K562 (cell line): ENCODE results near the gene SHISA5. TPM values are rescaled to one million over a fixed set of nuclear protein-coding genes. Genes with fewer than 3 reads are reported as not detected.

ENCODE experiments used
- ATAC-seq: fragments of 200-7000 bp; cut with Tn5 transposase; 3 replicates; pipeline ENCODE4 v1.9.1; 2020; ENCODE audit warnings: moderate library complexity
- Bru-seq: library from RNA; stranded (reverse); fragments of 400-500 nt; gene quantifications from one replicate; lab custom pipeline; 2021; lab: Mats Ljungman, UMichigan
- BruChase-seq, 2 experiments: library from RNA; stranded (reverse); fragments of 400-500 nt; gene quantifications; one replicate each; lab custom pipeline; 2021; lab: Mats Ljungman, UMichigan
- BruUV-seq: library from RNA; stranded (reverse); fragments of 400-500 nt; replicated peaks from 2 replicates; lab custom pipeline; 2021; lab: Mats Ljungman, UMichigan
- CTCF ChIA-PET: fragments of 300-600 bp; formaldehyde crosslinking; extraction: SDS; loops from one replicate; lab custom pipeline; 2021; ENCODE audit warnings: low intra/inter-chr PET ratio; lab: Yijun Ruan, JAX
- POLR2A ChIA-PET: fragments of 300-600, 350-650 bp; sonication (Branson Sonifier 250); formaldehyde crosslinking; extraction: SDS; loops from one replicate; lab custom pipeline; 2021; ENCODE audit warnings: antibody characterized with exemption, inconsistent platforms; lab: Yijun Ruan, JAX
- DNase-seq, 4 experiments: peaks; one replicate each; pipeline versions ENCODE4 v3.0.0 to v3.0.0-alpha.2; 2011 to 2018; ENCODE audit warnings: low spot score in 3 of 4, mixed read lengths in 3 of 4; ENCODE audit errors: extremely low read depth in 1 of 4
- FAIRE-seq: peaks from 2 replicates; lab custom pipeline; 2011; peaks lifted over from hg19 to GRCh38; lab: Jason Lieb, UNC
- H2AFZ ChIP-seq: 2 replicates; pipeline ENCODE4 v1.6.0; 2011; ENCODE audit warnings: low read depth, low read length, control low read depth, inconsistent platforms
- H3K27ac ChIP-seq: fragments of 200-600 bp; 3 replicates; pipeline ENCODE4 v1.8.0; 2011; ENCODE audit warnings: low read depth, mild to moderate bottlenecking, control low read depth, inconsistent platforms, low read length, moderate library complexity, mixed read lengths; ENCODE audit errors: extremely low read depth
- H3K27me3 ChIP-seq, 2 experiments: fragments of 300-600 bp in 1 of 2; 2 replicates in 1 of 2; 3 replicates in 1 of 2; pipeline versions ENCODE4 v1.6.0 to v1.8.0; 2011; ENCODE audit warnings: inconsistent platforms in 2 of 2, low read length in 2 of 2, mild to moderate bottlenecking in 1 of 2, mixed read lengths in 1 of 2, moderate library complexity in 1 of 2; ENCODE audit not compliant: control insufficient read depth in 2 of 2, insufficient read depth in 2 of 2
- H3K36me3 ChIP-seq: fragments of 300-600 bp; 3 replicates; pipeline ENCODE4 v1.8.0; 2011; ENCODE audit warnings: mild to moderate bottlenecking, low read length, inconsistent platforms; ENCODE audit not compliant: control insufficient read depth, insufficient read depth
- H3K4me1 ChIP-seq, 2 experiments: fragments of 200-600 bp in 1 of 2; replicated peaks in 1 of 2; 2 replicates in 1 of 2; 3 replicates in 1 of 2; pipeline versions ENCODE4 v1.5.1 to v1.8.0; 2011; ENCODE audit warnings: inconsistent platforms in 2 of 2, low read length in 2 of 2, mild to moderate bottlenecking in 1 of 2, mixed read lengths in 1 of 2, moderate library complexity in 1 of 2; ENCODE audit not compliant: control insufficient read depth in 2 of 2, insufficient read depth in 2 of 2
- H3K4me2 ChIP-seq: 2 replicates; pipeline ENCODE4 v1.6.1; 2011; ENCODE audit warnings: low read length, control low read depth, inconsistent platforms, mixed read lengths; ENCODE audit not compliant: insufficient read depth
- H3K4me3 ChIP-seq: fragments of 200-600 bp; sonication (generic), shearing (Covaris generic); 2 replicates; pipeline ENCODE4 v1.5.1; 2016; ENCODE audit warnings: control low read depth, inconsistent platforms
- H3K79me2 ChIP-seq: fragments of 200-600 bp; 3 replicates; pipeline ENCODE4 v1.8.0; 2011; ENCODE audit warnings: low read length, inconsistent platforms; ENCODE audit not compliant: control insufficient read depth, insufficient read depth
- H3K9ac ChIP-seq, 2 experiments: 2 replicates each; pipeline versions ENCODE4 v1.6.0 to v1.6.1; 2011; ENCODE audit warnings: low read depth in 2 of 2, low read length in 2 of 2, control low read depth in 1 of 2, inconsistent platforms in 1 of 2, mild to moderate bottlenecking in 1 of 2, mixed read lengths in 1 of 2; ENCODE audit not compliant: insufficient read depth in 1 of 2
- H3K9me1 ChIP-seq: one replicate; pipeline ENCODE4 v1.6.0; 2011; ENCODE audit warnings: inconsistent platforms, mild to moderate bottlenecking, low read length, moderate library complexity; ENCODE audit not compliant: control insufficient read depth, insufficient read depth
- H3K9me3 ChIP-seq: replicated peaks from 2 replicates; pipeline ENCODE4 v1.5.1; 2011; ENCODE audit warnings: low read depth, low read length, inconsistent platforms; ENCODE audit not compliant: control insufficient read depth, insufficient read depth
- H4K20me1 ChIP-seq: replicated peaks from 2 replicates; pipeline ENCODE4 v1.6.1; 2011; ENCODE audit warnings: low read length, inconsistent platforms, mixed read lengths; ENCODE audit not compliant: control insufficient read depth, insufficient read depth
- GMEB1 ChIP-seq: fragments of 250-450 bp; sonication (Bioruptor Pico); IDR thresholded peaks from 2 replicates; pipeline ENCODE4 v1.4.0; 2020; ENCODE audit warnings: mild to moderate bottlenecking
- MAFF ChIP-seq: IDR thresholded peaks from 2 replicates; pipeline ENCODE4 v1.6.1; 2012; ENCODE audit warnings: low read length, improper control_type of control experiment
- NRF1 ChIP-seq, 2 experiments: fragments of 450-650 bp; IDR thresholded peaks in 1 of 2; conservative IDR thresholded peaks in 1 of 2; 2 replicates each; pipeline ENCODE4 v1.6.1; 2014; ENCODE audit warnings: mild to moderate bottlenecking in 2 of 2
- RBFOX2 ChIP-seq: fragments of 200-400 bp; formaldehyde crosslinking; IDR thresholded peaks from 2 replicates; pipeline ENCODE4 v1.6.1; 2017; ENCODE audit warnings: low read depth, mild to moderate bottlenecking, low read length, moderate library complexity
- ZBTB5 ChIP-seq: fragments of 450-650 bp; IDR thresholded peaks from 2 replicates; pipeline ENCODE4 v1.6.1; 2017; ENCODE audit warnings: antibody characterized with exemption
- WGBS: fragments of 100-300 bp; shearing (Covaris generic); methylation state at CpG from one replicate; pipeline ENCODE4 v1.1.6; 2016; ENCODE audit warnings: low coverage, mixed read lengths; ENCODE audit not compliant: insufficient coverage; ENCODE audit errors: missing lambda C conversion rate; 5-methylcytosine and 5-hydroxymethylcytosine counted together
- in situ Hi-C: fragments of 300-500 bp; cut with MboI; formaldehyde crosslinking; loops from 4 replicates; pipeline ENCODE4 v1.15.0; 2018; ENCODE audit warnings: inconsistent platforms, mixed read lengths
- intact Hi-C: fragments of 100-400 bp; cut with micrococcal nuclease; formaldehyde crosslinking; loops from 2 replicates; pipeline ENCODE4 v1.14.2; 2022
- long read RNA-seq, 3 experiments: library from polyadenylated mRNA in 2 of 3; library from RNA in 1 of 3; unstranded in 2 of 3; stranded (forward) in 1 of 3; transcript quantifications; one replicate each; pipeline ENCODE4 v2.0.0, GENCODE V29; 2019 to 2022
- polyA minus RNA-seq, 3 experiments: library from RNA; depleted of rRNA, polyadenylated mRNA; stranded (reverse); fragments of >200 nt; gene quantifications; 2 replicates each; pipeline ENCODE4 v1.2.3, GENCODE V29; 2011
- polyA plus RNA-seq, 8 experiments: library from polyadenylated mRNA; depleted of rRNA in 4 of 8; stranded (reverse) in 5 of 8; unstranded in 3 of 8; fragments of >200 nt; fragmentation: Nextera tagmentation in 2 of 8; fragmentation: Illumina TruSeq in 1 of 8; extraction: Ambion mirVana in 2 of 8; extraction: Trizol in 1 of 8; gene quantifications; 2 replicates each; pipeline versions ENCODE4 v1.2.1 to v1.2.3, GENCODE V29; 2011 to 2014; ENCODE audit warnings: inconsistent platforms in 1 of 8, missing spikeins in 1 of 8
- total RNA-seq, 7 experiments: library from RNA; depleted of rRNA in 6 of 7; stranded (reverse); fragments of >200 nt in 6 of 7; fragmentation: Illumina TruSeq in 2 of 7; extraction: Trizol in 2 of 7; gene quantifications; 2 replicates each; pipeline versions ENCODE4 v1.2.1 to v1.2.3, GENCODE V29; 2011 to 2021; ENCODE audit warnings: low replicate concordance in 1 of 7

Gene SHISA5
- 19.3 and 51.6 TPM in 2 replicates for total RNA-seq (2011; cell fraction: chromatin; rRNA removed; ENCODE audit: low replicate concordance)
- 59.0 and 75.2 TPM in 2 replicates for total RNA-seq (2011; cell fraction: nucleolus; rRNA removed)
- total RNA-seq (2011; cell fraction: nucleoplasm; rRNA removed): 67.4 and 91.0 TPM in 2 replicates
- 58.8 and 85.0 TPM in 2 replicates for total RNA-seq (2014; rRNA removed)
- 29.4 and 33.9 TPM in 2 replicates for total RNA-seq (2014; rRNA removed; fragmentation: Illumina TruSeq; extraction: Trizol)
- 49.8 and 50.3 TPM in 2 replicates for total RNA-seq (2015; rRNA removed; fragmentation: Illumina TruSeq; extraction: Trizol)
- 85.8 and 88.2 TPM in 2 replicates for total RNA-seq (2021)
- 56.1 and 69.6 TPM in 2 replicates for polyA plus RNA-seq (2011; rRNA removed)
- 99.2 and 188 TPM in 2 replicates for polyA plus RNA-seq (2011; cell fraction: cytosol; rRNA removed)
- 42.4 and 47.4 TPM in 2 replicates for polyA plus RNA-seq (2011; cell fraction: nucleus; rRNA removed)
- polyA plus RNA-seq (2012): 75.9 and 100 TPM in 2 replicates
- 62.2 and 92.3 TPM in 2 replicates for polyA plus RNA-seq (2014; fragmentation: Illumina TruSeq; extraction: Trizol)
- polyA plus RNA-seq (2014; fragmentation: Nextera tagmentation; extraction: Ambion mirVana): 10 to 100 TPM in 1 of 2 experiments, 1 to 10 TPM in 1; 8.4 to 11.4 TPM
- 56.5 and 68.2 TPM in 2 replicates for polyA plus RNA-seq (2014; rRNA removed)
- polyA minus RNA-seq (2011; rRNA and poly(A)+ RNA removed): 24.3 and 33.3 TPM in 2 replicates
- 50.5 and 53.7 TPM in 2 replicates for polyA minus RNA-seq (2011; cell fraction: cytosol; rRNA and poly(A)+ RNA removed)
- 9.3 and 10.4 TPM in 2 replicates for polyA minus RNA-seq (2011; cell fraction: nucleus; rRNA and poly(A)+ RNA removed)
- Bru-seq, nascent RNA: percentile 50 among the genes with signal in this experiment
- BruChase-seq, experiment 1, labeled RNA remaining after a 2-hour chase: percentile 49 among the genes with signal in this experiment
- percentile 53 among the genes with signal in this experiment for BruChase-seq, experiment 2, labeled RNA remaining after a 6-hour chase
- long read RNA-seq, experiment 1, transcript SHISA5-206 (4 exons, 1,839 nt): major isoform, 122 of 244 reads
- long read RNA-seq, experiment 1, transcript SHISA5-201 (6 exons, 2,369 nt): minor isoform, 15 of 244 reads
- long read RNA-seq, experiment 1, partial matches to known transcripts: 33 of 244 reads
- long read RNA-seq, experiment 1, other reads (novel, unspliced or antisense): 71 of 244 reads
- long read RNA-seq, experiment 2, transcript SHISA5-206 (4 exons, 1,839 nt): major isoform, 31 of 65 reads
- long read RNA-seq, experiment 2, partial matches to known transcripts: 5 of 65 reads
- long read RNA-seq, experiment 2, other reads (novel, unspliced or antisense): 27 of 65 reads
- long read RNA-seq, experiment 3, transcript SHISA5-206 (4 exons, 1,839 nt): major isoform, 72 of 88 reads
- long read RNA-seq, experiment 3, transcript SHISA5-201 (6 exons, 2,369 nt): minor isoform, 8 of 88 reads
- long read RNA-seq, experiment 3, partial matches to known transcripts: 3 of 88 reads
- long read RNA-seq, experiment 3, other reads (novel, unspliced or antisense): 3 of 88 reads

- intact Hi-C loops: loop anchor here (10.0 kb wide), 1 partner anchor 99 kb away; no protein-coding TSS in a partner anchor
- TF ChIP-seq MAFF: no peak
- TF ChIP-seq NRF1 (conservative IDR thresholded peaks at IDR 0.05 in 1 of 2, IDR thresholded peaks at IDR 0.05 in 1 of 2): peak in 1 of 2 experiments; percentile 30; a peak in 2 of 4 replicates
- peak; percentile 70 for TF ChIP-seq RBFOX2
- no peak for TF ChIP-seq ZBTB5
- TF ChIP-seq GMEB1 (CRISPR knock-in tag): no peak
Measured at GRCh38 chr3:48504051-48504946, at the start of gene SHISA5. Gene SHISA5, minus strand, starts transcription at chr3:48504174. Its CDS starts 80 bp downstream, at chr3:48504094.

More at GRCh38 chr3:48504051-48504946, at the start of gene SHISA5:
- Histone ChIP-seq H3K36me3 (no peaks in the 10 kb centered on the region), H3K4me2 (peak within 1 kb of the TSS; percentile 57), H3K4me1 (peaks cover 6 to 35% of the 10 kb centered on the region in 2 experiments; a peak in 4 of 5 replicates), H3K9me3 (no peaks in the 10 kb centered on the region), H2AFZ (peak within 1 kb of the TSS; percentile 53), H3K27ac (peak within 1 kb of the TSS; percentile 36; the same call in 1 of the 3 replicates), H3K79me2 (no peaks in the 10 kb centered on the region), H3K4me3 (peak within 1 kb of the TSS; percentile 43), H3K27me3 (no peaks in the 10 kb centered on the region), H3K9me1 (no peaks in the 10 kb centered on the region), H4K20me1 (no peaks in the 10 kb centered on the region), H3K9ac (peak within 1 kb of the TSS; percentile 45 to 93; a peak in 3 of 4 replicates)
- BruUV-seq: no TSS peak
- ATAC-seq: peak; percentile 81
- WGBS: 23% methylated on average over 10 of the region's 66 CpGs
- ChIA-PET CTCF (no interaction called here), POLR2A (interaction anchor here (0.5 to 1.0 kb wide), 2 partner anchors 32 to 177 kb away, joined by 3 to 4 read pairs; no protein-coding TSS in a partner anchor)
- peak; percentile 55 to 77 (median 68) for DNase-seq
- in situ Hi-C loops: no loop called here
- no peak for FAIRE-seq
